GM12878 (cell line): Measurements from ENCODE around the gene ZNF768. TPM values are rescaled to one million over a fixed set of nuclear protein-coding genes. Genes with fewer than 3 reads are reported as not detected.

Experiments used
- ATAC-seq: fragments of 200-7000 bp; cut with Tn5 transposase; 3 replicates; pipeline ENCODE4 v1.9.1; 2020; ENCODE audit warnings: mild to moderate bottlenecking, moderate library complexity
- BruUV-seq: library from RNA; stranded (reverse); fragments of 400-500 nt; replicated peaks from 2 replicates; lab custom pipeline; 2021; lab: Mats Ljungman, UMichigan
- CTCF ChIA-PET: fragments of 300-600 bp; sonication (Branson Sonifier 250); formaldehyde crosslinking; extraction: SDS; loops from one replicate; lab custom pipeline; 2021; ENCODE audit warnings: inconsistent platforms; lab: Yijun Ruan, JAX
- POLR2A ChIA-PET: fragments of 350-600 bp; formaldehyde crosslinking; extraction: SDS; loops from one replicate; lab custom pipeline; 2021; ENCODE audit warnings: inconsistent platforms; lab: Charles Lee
- RAD21 ChIA-PET: fragments of 300-600 bp; sonication (Branson Sonifier 250); formaldehyde crosslinking; loops from one replicate; lab custom pipeline; 2023; ENCODE audit warnings: antibody characterized with exemption; ENCODE audit not compliant: unreplicated experiment; lab: Charles Lee
- SMC1A ChIA-PET: fragments of 300-600 bp; sonication (Branson Sonifier 250); formaldehyde crosslinking; loops from one replicate; lab custom pipeline; 2023; ENCODE audit not compliant: unreplicated experiment, uncharacterized antibody; lab: Charles Lee
- DNase-seq: peaks from one replicate; pipeline ENCODE4 v3.0.0-alpha.2; 2011; ENCODE audit warnings: low read depth, low spot score
- FAIRE-seq: peaks from 3 replicates; lab custom pipeline; 2011; peaks lifted over from hg19 to GRCh38; lab: Jason Lieb, UNC
- H2AFZ ChIP-seq: 2 replicates; pipeline ENCODE4 v1.6.0; 2011; ENCODE audit warnings: low read depth, low read length, control low read depth; ENCODE audit not compliant: control insufficient read depth
- H3K27ac ChIP-seq: 2 replicates; pipeline ENCODE4 v1.5.1; 2011; ENCODE audit warnings: control low read depth; ENCODE audit not compliant: control insufficient read depth, insufficient read depth
- H3K27me3 ChIP-seq, 2 experiments: replicated peaks in 1 of 2; 2 replicates each; pipeline versions ENCODE4 v1.6.0 to v1.6.1; 2011; ENCODE audit warnings: low read length in 1 of 2; ENCODE audit not compliant: control insufficient read depth in 2 of 2, insufficient read depth in 2 of 2
- H3K36me3 ChIP-seq, 2 experiments: 2 replicates each; pipeline ENCODE4 v1.5.1; 2011; ENCODE audit warnings: low read length in 1 of 2; ENCODE audit not compliant: control insufficient read depth in 2 of 2, insufficient read depth in 2 of 2
- H3K4me1 ChIP-seq: 2 replicates; pipeline ENCODE4 v1.6.1; 2011; ENCODE audit warnings: mild to moderate bottlenecking, low read length, moderate library complexity, mixed read lengths; ENCODE audit not compliant: control insufficient read depth, insufficient read depth
- H3K4me2 ChIP-seq: 2 replicates; pipeline ENCODE4 v1.6.0; 2011; ENCODE audit warnings: control low read depth; ENCODE audit not compliant: control insufficient read depth, insufficient read depth
- H3K4me3 ChIP-seq: fragments of 200-600 bp; sonication (generic); 2 replicates; pipeline ENCODE4 v1.5.1; 2016
- H3K79me2 ChIP-seq: 2 replicates; pipeline ENCODE4 v1.6.0; 2011; ENCODE audit warnings: low read length; ENCODE audit not compliant: control insufficient read depth, insufficient read depth
- H3K9ac ChIP-seq: 2 replicates; pipeline ENCODE4 v1.8.0; 2011; ENCODE audit warnings: low read length, control low read depth, mixed read lengths; ENCODE audit not compliant: control insufficient read depth, insufficient read depth
- H3K9me3 ChIP-seq: replicated peaks from 3 replicates; pipeline ENCODE4 v1.5.1; 2011; ENCODE audit warnings: mild to moderate bottlenecking, low read length; ENCODE audit not compliant: control insufficient read depth, insufficient read depth
- H4K20me1 ChIP-seq: 2 replicates; pipeline ENCODE4 v1.6.0; 2011; ENCODE audit not compliant: control insufficient read depth, insufficient read depth
- ATF7 ChIP-seq: fragments of 450-650 bp; IDR thresholded peaks from 2 replicates; pipeline ENCODE4 v1.6.1; 2016; ENCODE audit warnings: low read depth, mild to moderate bottlenecking
- CBFB ChIP-seq: IDR thresholded peaks from 2 replicates; pipeline ENCODE4 v1.6.1; 2016; ENCODE audit warnings: antibody characterized with exemption, low read depth
- FOS ChIP-seq: IDR thresholded peaks from 3 replicates; pipeline ENCODE4 v1.6.1; 2011; ENCODE audit warnings: borderline replicate concordance; ENCODE audit not compliant: insufficient read length; ENCODE audit errors: extremely low read depth
- PKNOX1 ChIP-seq: fragments of 450-650 bp; IDR thresholded peaks from 2 replicates; pipeline ENCODE4 v1.6.1; 2016; ENCODE audit warnings: mild to moderate bottlenecking
- POLR2A ChIP-seq: IDR thresholded peaks from 2 replicates; pipeline ENCODE4 v1.6.1; 2011; ENCODE audit warnings: low read depth, mild to moderate bottlenecking, low read length
- RCOR1 ChIP-seq: conservative IDR thresholded peaks from 2 replicates; pipeline ENCODE4 v1.6.1; 2012; ENCODE audit warnings: low read depth, low read length, improper control_type of control experiment
- YY1 ChIP-seq: IDR thresholded peaks from 2 replicates; pipeline ENCODE4 v1.6.1; 2011; ENCODE audit warnings: low read depth, mild to moderate bottlenecking, low read length
- ZNF384 ChIP-seq: IDR thresholded peaks from 2 replicates; pipeline ENCODE4 v1.6.1; 2012; ENCODE audit warnings: low read depth, mild to moderate bottlenecking, low read length, improper control_type of control experiment, borderline replicate concordance
- WGBS: methylation state at CpG from one replicate; pipeline ENCODE4 v1.1.6; 2016; ENCODE audit warnings: low lambda C conversion rate; ENCODE audit not compliant: insufficient replicate concordance, insufficient coverage; ENCODE audit errors: missing lambda C conversion rate; 5-methylcytosine and 5-hydroxymethylcytosine counted together
- in situ Hi-C: fragments of 300-500 bp; cut with MboI; formaldehyde crosslinking; loops from 9 replicates; pipeline ENCODE4 v1.14.3; 2018; ENCODE audit warnings: mixed read lengths
- intact Hi-C: fragments of 100-400 bp; cut with micrococcal nuclease; formaldehyde crosslinking; loops from one replicate; pipeline ENCODE4 v1.14.2; 2022; ENCODE audit not compliant: unreplicated experiment
- polyA plus RNA-seq, 11 experiments: library from polyadenylated mRNA; depleted of rRNA in 4 of 11; unstranded in 6 of 11; stranded (reverse) in 5 of 11; fragments of >200 nt; fragmentation: Nextera tagmentation in 4 of 11; fragmentation: Illumina TruSeq in 1 of 11; extraction: Ambion mirVana in 4 of 11; extraction: Trizol in 1 of 11; gene quantifications; 1 replicate in 1 of 11; 2 replicates in 10 of 11; pipeline versions ENCODE4 v1.2.1 to v1.2.3, GENCODE V29; 2011 to 2016; ENCODE audit warnings: inconsistent platforms in 2 of 11, missing spikeins in 2 of 11, low read depth in 1 of 11
- total RNA-seq, 4 experiments: library from RNA; depleted of rRNA in 3 of 4; stranded (reverse); fragments of >200 nt in 3 of 4; fragmentation: Illumina TruSeq in 1 of 4; extraction: Trizol in 1 of 4; gene quantifications; 2 replicates each; pipeline versions ENCODE4 v1.2.1 to v1.2.3, GENCODE V29; 2013 to 2021

The ZNF768 gene
- total and polyA plus RNA-seq, 10 of the 15 experiments (the other 5 are each of a cell fraction or from before 2014, with no cell fraction given), result 0.05 to 23.1 (median 9.1) TPM

GRCh38 chr16:30551781-30552180 lies 25.4 kb upstream of the ZNF768 start:
- ATAC-seq, result no peak
- Histone ChIP-seq H3K4me3 (no peak overlapping the region), H3K27me3 (no peaks in the 10 kb centered on the region), H3K9me3 (no peaks in the 10 kb centered on the region), H3K79me2 (peaks cover 2% of the 10 kb centered on the region), H4K20me1 (no peaks in the 10 kb centered on the region), H3K27ac (no peak overlapping the region), H3K9ac (no peak overlapping the region), H3K36me3 (peaks cover 7 to 10% of the 10 kb centered on the region in 2 experiments; a peak in 3 of 4 replicates), H3K4me2 (no peak overlapping the region), H2AFZ (no peak overlapping the region), H3K4me1 (no peaks in the 10 kb centered on the region)
- no peak for FAIRE-seq
- ChIA-PET POLR2A (interaction anchor here (0.6 to 1.6 kb wide), 7 partner anchors 10 to 92 kb away, joined by 3 to 12 read pairs (median 4); partner anchors contain the start of gene ZNF688), RAD21 (interaction anchor here (0.9 to 1.0 kb wide), 3 partner anchors 10 to 64 kb away, joined by 3 to 5 read pairs (median 4); no protein-coding TSS in a partner anchor), CTCF (interaction anchor here (0.6 to 1.4 kb wide), 2 partner anchors 17 to 122 kb away, joined by 3 to 7 read pairs; partner anchors contain the start of genes DCTPP1 and ZNF747), SMC1A (interaction anchor here (1.0 to 1.2 kb wide), 2 partner anchors 9 to 122 kb away, joined by 3 to 4 read pairs; partner anchors contain the start of gene DCTPP1)
- intact Hi-C loops (no loop called here), in situ Hi-C loops (no loop called here)
- BruUV-seq, result no TSS peak
- no peak for DNase-seq
- TF ChIP-seq YY1 (no peak), ATF7 (peak; percentile 22; the same call in 1 of the 2 replicates), FOS (no peak), PKNOX1 (peak; percentile 48; the same call in 1 of the 2 replicates), CBFB (no peak), ZNF384 (0 out of 2 replicates have a peak, but pooled peaks have one; percentile 24), RCOR1 (no peak), POLR2A (no peak)
- 97% methylated on average over 3 of the region's 3 CpGs for WGBS
